Measurements from ENCODE around the gene CAPN14.

DNA sequence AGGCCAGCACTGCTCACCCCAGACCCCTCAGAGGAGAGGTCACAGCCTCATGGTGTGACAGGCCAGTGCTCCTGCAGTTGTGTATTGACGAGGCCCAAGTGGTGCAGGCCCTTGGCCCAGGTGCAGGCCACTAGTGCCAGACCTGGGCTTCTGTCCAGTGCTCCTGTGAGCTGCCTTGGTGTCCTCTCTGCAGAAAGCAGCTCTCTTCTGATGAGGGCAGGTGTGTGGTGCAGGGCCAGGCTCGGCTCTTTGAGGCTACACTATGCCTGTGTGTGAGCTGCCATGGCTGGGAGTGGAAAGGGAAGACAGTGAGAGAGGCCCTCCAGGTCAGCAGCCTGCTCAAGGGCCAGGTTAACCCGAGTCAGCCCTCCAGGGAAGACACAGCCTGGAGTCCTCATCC is 33.7 kb upstream of the CAPN14 start:
- TF ChIP-seq, protein P1, sequence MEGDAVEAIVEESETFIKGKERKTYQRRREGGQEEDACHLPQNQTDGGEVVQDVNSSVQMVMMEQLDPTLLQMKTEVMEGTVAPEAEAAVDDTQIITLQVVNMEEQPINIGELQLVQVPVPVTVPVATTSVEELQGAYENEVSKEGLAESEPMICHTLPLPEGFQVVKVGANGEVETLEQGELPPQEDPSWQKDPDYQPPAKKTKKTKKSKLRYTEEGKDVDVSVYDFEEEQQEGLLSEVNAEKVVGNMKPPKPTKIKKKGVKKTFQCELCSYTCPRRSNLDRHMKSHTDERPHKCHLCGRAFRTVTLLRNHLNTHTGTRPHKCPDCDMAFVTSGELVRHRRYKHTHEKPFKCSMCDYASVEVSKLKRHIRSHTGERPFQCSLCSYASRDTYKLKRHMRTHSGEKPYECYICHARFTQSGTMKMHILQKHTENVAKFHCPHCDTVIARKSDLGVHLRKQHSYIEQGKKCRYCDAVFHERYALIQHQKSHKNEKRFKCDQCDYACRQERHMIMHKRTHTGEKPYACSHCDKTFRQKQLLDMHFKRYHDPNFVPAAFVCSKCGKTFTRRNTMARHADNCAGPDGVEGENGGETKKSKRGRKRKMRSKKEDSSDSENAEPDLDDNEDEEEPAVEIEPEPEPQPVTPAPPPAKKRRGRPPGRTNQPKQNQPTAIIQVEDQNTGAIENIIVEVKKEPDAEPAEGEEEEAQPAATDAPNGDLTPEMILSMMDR (IDR thresholded peaks at IDR 0.05), result no peak
- TF ChIP-seq POLR2AphosphoS5 (IDR thresholded peaks at IDR 0.05), result no peak

Data from sigmoid colon (tissue), 4 donors.